H1 (cell line): Measurements from ENCODE around the gene EIF2B1. TPM values are rescaled to one million over a fixed set of nuclear protein-coding genes. Genes with fewer than 3 reads are reported as not detected.
A peak's percentile ranks its signal among the peaks of the same experiment; 100 is the strongest.

Source experiments
- CTCF ChIA-PET: fragments of 300-600 bp; sonication (Branson Sonifier 250); formaldehyde crosslinking; loops from one replicate; lab custom pipeline; 2021; ENCODE audit not compliant: partially characterized antibody; lab: Charles Lee
- POLR2A ChIA-PET: fragments of 300-600 bp; sonication (Branson Sonifier 250); formaldehyde crosslinking; loops from one replicate; lab custom pipeline; 2021; ENCODE audit warnings: inconsistent platforms; ENCODE audit not compliant: partially characterized antibody; lab: Charles Lee
- DNase-seq, 2 experiments: peaks; one replicate each; pipeline versions ENCODE4 v3.0.0 to v3.0.0-alpha.2; 2010 to 2022; ENCODE audit warnings: low spot score in 2 of 2, low read depth in 1 of 2, mixed read lengths in 1 of 2
- FAIRE-seq: peaks from 2 replicates; lab custom pipeline; 2011; peaks lifted over from hg19 to GRCh38; lab: Jason Lieb, UNC
- H2AFZ ChIP-seq: 2 replicates; pipeline ENCODE4 v1.8.1; 2012; ENCODE audit warnings: low read length, inconsistent platforms
- H2AK5ac ChIP-seq: 2 replicates; pipeline ENCODE4 v1.6.1; 2013; ENCODE audit warnings: low read depth, low read length
- H2BK120ac ChIP-seq: replicated peaks from 2 replicates; pipeline ENCODE3; 2013; ENCODE audit warnings: low read depth, low read length, inconsistent platforms
- H2BK12ac ChIP-seq: 2 replicates; pipeline ENCODE4 v1.6.1; 2013; ENCODE audit warnings: low read depth, low read length
- H2BK15ac ChIP-seq: 2 replicates; pipeline ENCODE4 v1.6.1; 2013; ENCODE audit warnings: low read length
- H2BK20ac ChIP-seq: 2 replicates; pipeline ENCODE4 v1.6.1; 2013; ENCODE audit warnings: low read length
- H2BK5ac ChIP-seq: 2 replicates; pipeline ENCODE4 v1.6.1; 2013; ENCODE audit warnings: low read depth, low read length
- H3K14ac ChIP-seq: 2 replicates; pipeline ENCODE4 v1.6.1; 2013; ENCODE audit warnings: inconsistent platforms; ENCODE audit not compliant: insufficient read length
- H3K18ac ChIP-seq: 2 replicates; pipeline ENCODE4 v1.6.1; 2013; ENCODE audit warnings: low read length; ENCODE audit errors: extremely low read depth
- H3K23ac ChIP-seq: 2 replicates; pipeline ENCODE4 v1.6.1; 2013; ENCODE audit warnings: inconsistent platforms; ENCODE audit not compliant: insufficient read length
- H3K23me2 ChIP-seq: 2 replicates; pipeline ENCODE4 v1.6.1; 2013; ENCODE audit warnings: low read depth, low read length
- H3K27ac ChIP-seq: 2 replicates; pipeline ENCODE4 v1.6.1; 2011; ENCODE audit warnings: low read depth, low read length, inconsistent platforms
- H3K27me3 ChIP-seq, 4 experiments: replicated peaks in 1 of 4; 1 replicate in 1 of 4; 2 replicates in 3 of 4; pipeline versions ENCODE4 v1.6.1 to v1.8.1; 2011 to 2013; ENCODE audit warnings: low read length in 3 of 4, mild to moderate bottlenecking in 3 of 4, inconsistent platforms in 2 of 4, mixed read lengths in 2 of 4, moderate library complexity in 1 of 4; ENCODE audit not compliant: control insufficient read depth in 3 of 4, insufficient read depth in 3 of 4; ENCODE audit errors: extremely low read depth in 1 of 4
- H3K36me3 ChIP-seq, 4 experiments: 2 replicates each; pipeline versions ENCODE4 v1.6.1 to v1.8.1; 2011 to 2013; ENCODE audit warnings: mild to moderate bottlenecking in 4 of 4, low read length in 3 of 4, moderate library complexity in 2 of 4, control low read depth in 1 of 4, inconsistent platforms in 1 of 4; ENCODE audit not compliant: insufficient read depth in 4 of 4, control insufficient read depth in 2 of 4
- H3K4ac ChIP-seq: replicated peaks from 2 replicates; pipeline ENCODE3; 2013; ENCODE audit warnings: low read length, low read depth, mixed read lengths, inconsistent platforms; ENCODE audit not compliant: insufficient read length
- H3K4me1 ChIP-seq, 4 experiments: replicated peaks in 1 of 4; 1 replicate in 1 of 4; 2 replicates in 3 of 4; pipeline versions ENCODE4 v1.6.1 to v1.8.1; 2011 to 2013; ENCODE audit warnings: low read length in 3 of 4, inconsistent platforms in 2 of 4, mixed read lengths in 1 of 4; ENCODE audit not compliant: insufficient read depth in 4 of 4, control insufficient read depth in 3 of 4
- H3K4me2 ChIP-seq, 2 experiments: 2 replicates each; pipeline versions ENCODE4 v1.6.1 to v1.8.1; 2011 to 2013; ENCODE audit warnings: low read depth in 2 of 2, low read length in 2 of 2, control low read depth in 1 of 2, inconsistent platforms in 1 of 2, mild to moderate bottlenecking in 1 of 2; ENCODE audit not compliant: insufficient read depth in 1 of 2
- H3K4me3 ChIP-seq, 4 experiments: fragments of 200-600, 300-600 bp in 1 of 4; sonication (generic), shearing (Covaris generic), sonication (Bioruptor Twin) in 1 of 4; 2 replicates each; pipeline versions ENCODE4 v1.5.1 to v1.8.1; 2011 to 2016; ENCODE audit warnings: low read length in 4 of 4, low read depth in 3 of 4, control low read depth in 2 of 4, inconsistent platforms in 2 of 4, mild to moderate bottlenecking in 2 of 4, mixed read lengths in 1 of 4, moderate library complexity in 1 of 4; ENCODE audit not compliant: insufficient read depth in 2 of 4; ENCODE audit errors: extremely low read depth in 1 of 4
- H3K56ac ChIP-seq: replicated peaks from 2 replicates; pipeline ENCODE3; 2013; ENCODE audit warnings: low read depth, mild to moderate bottlenecking, mixed read lengths, low read length, inconsistent platforms; ENCODE audit not compliant: insufficient read length
- H3K79me1 ChIP-seq: 2 replicates; pipeline ENCODE4 v1.6.1; 2013; ENCODE audit warnings: low read depth, low read length, control low read depth
- H3K79me2 ChIP-seq, 2 experiments: 2 replicates each; pipeline versions ENCODE4 v1.6.1 to v1.8.1; 2012 to 2013; ENCODE audit warnings: low read length in 2 of 2, mild to moderate bottlenecking in 2 of 2, inconsistent platforms in 1 of 2; ENCODE audit not compliant: insufficient read depth in 2 of 2, control insufficient read depth in 1 of 2
- H3K9ac ChIP-seq, 4 experiments: replicated peaks in 1 of 4; 1 replicate in 1 of 4; 2 replicates in 3 of 4; pipeline versions ENCODE4 v1.6.1 to v1.8.1; 2011 to 2013; ENCODE audit warnings: low read depth in 3 of 4, low read length in 3 of 4, control low read depth in 2 of 4, mild to moderate bottlenecking in 2 of 4, moderate library complexity in 2 of 4, inconsistent platforms in 1 of 4; ENCODE audit errors: extremely low read depth in 1 of 4
- H3K9me3 ChIP-seq, 2 experiments: 2 replicates each; pipeline versions ENCODE4 v1.6.1 to v1.8.1; 2012 to 2013; ENCODE audit warnings: mild to moderate bottlenecking in 2 of 2, moderate library complexity in 2 of 2, control low read depth in 1 of 2, inconsistent platforms in 1 of 2, low read depth in 1 of 2, low read length in 1 of 2, mixed read lengths in 1 of 2; ENCODE audit not compliant: insufficient read depth in 2 of 2
- H4K20me1 ChIP-seq, 2 experiments: replicated peaks in 1 of 2; 2 replicates each; pipeline versions ENCODE3 to v1.8.1; 2011 to 2013; ENCODE audit warnings: inconsistent platforms in 2 of 2, low read length in 2 of 2, mild to moderate bottlenecking in 1 of 2; ENCODE audit not compliant: insufficient read depth in 2 of 2, control insufficient read depth in 1 of 2
- H4K5ac ChIP-seq: 2 replicates; pipeline ENCODE4 v1.6.1; 2013; ENCODE audit warnings: low read length, low read depth, mixed read lengths, inconsistent platforms; ENCODE audit not compliant: insufficient read length
- H4K8ac ChIP-seq: 2 replicates; pipeline ENCODE4 v1.8.0; 2013; ENCODE audit warnings: mild to moderate bottlenecking, moderate library complexity, low read length, inconsistent platforms; ENCODE audit not compliant: insufficient read depth; ENCODE audit errors: extremely low read depth
- H4K91ac ChIP-seq: replicated peaks from 2 replicates; pipeline ENCODE3; 2013; ENCODE audit warnings: low read length, mixed read lengths, inconsistent platforms; ENCODE audit not compliant: insufficient read length
- CBX5 ChIP-seq: fragments of 300-800, 300-1000 bp; sonication (generic); IDR thresholded peaks from 2 replicates; pipeline ENCODE4 v1.7.1; 2016; ENCODE audit warnings: antibody characterized with exemption, low read length, low read depth
- EP300 ChIP-seq, 2 experiments: IDR thresholded peaks; 1 replicate in 1 of 2; 2 replicates in 1 of 2; pipeline ENCODE4 v1.6.1; 2011 to 2012; ENCODE audit warnings: low read depth in 2 of 2, low read length in 2 of 2, mild to moderate bottlenecking in 2 of 2, borderline replicate concordance in 1 of 2, inconsistent platforms in 1 of 2, moderate library complexity in 1 of 2
- FOSL1 ChIP-seq: IDR thresholded peaks from 2 replicates; pipeline ENCODE4 v1.6.1; 2011; ENCODE audit warnings: mild to moderate bottlenecking, low read depth, low read length, moderate library complexity; ENCODE audit not compliant: insufficient read depth
- MAFK ChIP-seq: IDR thresholded peaks from 2 replicates; pipeline ENCODE4 v1.6.1; 2012; ENCODE audit warnings: low read depth, mild to moderate bottlenecking, improper control_type of control experiment, low read length
- NANOG ChIP-seq: IDR thresholded peaks from 2 replicates; pipeline ENCODE4 v1.6.1; 2011; ENCODE audit warnings: low read length, low read depth, mild to moderate bottlenecking, inconsistent platforms; ENCODE audit not compliant: insufficient read depth, poor library complexity, severe bottlenecking
- SUZ12 ChIP-seq: fragments of 200-600 bp; sonication (generic); IDR thresholded peaks from 2 replicates; pipeline ENCODE4 v1.6.1; 2012; ENCODE audit warnings: mild to moderate bottlenecking, inconsistent platforms, low read length, moderate library complexity, mixed read lengths
- TAF7 ChIP-seq: optimal IDR thresholded peaks from 2 replicates; pipeline ENCODE3; 2011; ENCODE audit warnings: low read depth, mild to moderate bottlenecking, inconsistent platforms, low read length, moderate library complexity, borderline replicate concordance
- WGBS, 2 experiments: shearing (Covaris generic) in 1 of 2; methylation state at CpG; one replicate each; pipeline versions ENCODE4 v1.1.6 to v1.1.7; 2013 to 2015; ENCODE audit warnings: low lambda C conversion rate in 2 of 2, mixed read lengths in 2 of 2, inconsistent platforms in 1 of 2, low coverage in 1 of 2, missing lambda C conversion rate in 1 of 2; ENCODE audit not compliant: insufficient replicate concordance in 2 of 2, insufficient coverage in 1 of 2, insufficient read length in 1 of 2; ENCODE audit errors: extremely low coverage in 1 of 2, missing lambda C conversion rate in 1 of 2; 5-methylcytosine and 5-hydroxymethylcytosine counted together
- long read RNA-seq, 2 experiments: library from RNA in 1 of 2; library from capped mRNA in 1 of 2; stranded (forward); transcript quantifications; one replicate each; pipeline ENCODE4 v2.0.0, GENCODE V29; 2021; ENCODE audit warnings: inconsistent platforms in 1 of 2
- polyA minus RNA-seq, 3 experiments: library from RNA; depleted of rRNA, polyadenylated mRNA; stranded (reverse); fragments of >200 nt; gene quantifications; 1 replicate in 2 of 3; 2 replicates in 1 of 3; pipeline ENCODE4 v1.2.3, GENCODE V29; 2011
- polyA plus RNA-seq, 7 experiments: library from polyadenylated mRNA; depleted of rRNA in 3 of 7; stranded (reverse) in 5 of 7; unstranded in 2 of 7; fragments of >200 nt in 5 of 7; fragments of 200-250 nt in 2 of 7; gene quantifications; 1 replicate in 5 of 7; 2 replicates in 1 of 7; 4 replicates in 1 of 7; pipeline versions ENCODE4 v1.2.1 to v1.2.3, GENCODE V29; 2011 to 2013; ENCODE audit warnings: missing spikeins in 2 of 7, mixed read lengths in 2 of 7
- total RNA-seq: library from RNA; stranded (reverse); fragmentation: NEBNext Ultra II Directional; extraction: Animal tissue kit (Norgen Biotek cat#: 25700); gene quantifications from 2 replicates; pipeline ENCODE4 v1.2.1, GENCODE V29; 2021

Gene EIF2B1
- total RNA-seq (48.3 and 49.9 TPM in 2 replicates), polyA plus RNA-seq (2011; rRNA removed) (21.8 and 24.9 TPM in 2 replicates), polyA minus RNA-seq (2011; rRNA and poly(A)+ RNA removed) (19.8 and 20.1 TPM in 2 replicates)
- 32.0 TPM for polyA plus RNA-seq (2011; cell fraction: cytosol; rRNA removed)
- polyA plus RNA-seq (2011; cell fraction: nucleus; rRNA removed): 33.1 TPM
- polyA plus RNA-seq (2012, experiment 1 of 2): 37.4 to 41.8 TPM (median 40.7 TPM) in 4 replicates
- 10.2 TPM for polyA plus RNA-seq (2012, experiment 2 of 2)
- polyA plus RNA-seq (2013, experiment 1 of 2): 33.0 TPM
- polyA plus RNA-seq (2013, experiment 2 of 2): 30.9 TPM
- 9.8 TPM for polyA minus RNA-seq (2011; cell fraction: cytosol; rRNA and poly(A)+ RNA removed)
- polyA minus RNA-seq (2011; cell fraction: nucleus; rRNA and poly(A)+ RNA removed): 12.2 TPM
- long read RNA-seq, experiment 1, partial matches to known transcripts: 10 of 54 reads
- long read RNA-seq, experiment 1, other reads (novel, unspliced or antisense): 44 of 54 reads
- long read RNA-seq, experiment 2, transcript EIF2B1-201 (9 exons, 2,477 nt): major isoform, 16 of 21 reads
- long read RNA-seq, experiment 2, partial matches to known transcripts: 1 of 21 reads
- long read RNA-seq, experiment 2, other reads (novel, unspliced or antisense): 4 of 21 reads

- Histone ChIP-seq H4K8ac (peak within 1 kb of the TSS; percentile 90; the same call in 1 of the 2 replicates), H3K4me3 (peak within 1 kb of the TSS; percentile 75 to 94 (median 92)), H3K4me1 (peaks cover 0 to 4% (median 0%) of the 10 kb centered on the region in 4 experiments; a peak in 3 of 7 replicates), H4K91ac (peak within 1 kb of the TSS; percentile 40), H3K27me3 (no peaks in the 10 kb centered on the region), H4K5ac (peak within 1 kb of the TSS; percentile 23), H4K20me1 (peaks cover 0 to 4% of the 10 kb centered on the region in 2 experiments), H3K4ac (peak within 1 kb of the TSS; percentile 96), H2BK12ac (no peak within 1 kb of the TSS; the same call in 1 of the 2 replicates), H3K36me3 (peaks cover 2 to 20% (median 17%) of the 10 kb centered on the region in 4 experiments; a peak in 6 of 8 replicates), H2BK15ac (no peak within 1 kb of the TSS), H3K27ac (peak within 1 kb of the TSS; percentile 81), H3K23me2 (peaks cover 3% of the 10 kb centered on the region; the same call in 1 of the 2 replicates), H3K14ac (no peak within 1 kb of the TSS), H3K4me2 (peak within 1 kb of the TSS; percentile 63 to 81), H2BK120ac (peak within 1 kb of the TSS; percentile 87), H3K9ac (peak within 1 kb of the TSS; percentile 67 to 94 (median 86)), H3K79me1 (peaks cover 2% of the 10 kb centered on the region), H3K56ac (peak within 1 kb of the TSS; percentile 34), H3K9me3 (no peaks in the 10 kb centered on the region), H2AK5ac (no peak within 1 kb of the TSS), H2BK5ac (peak within 1 kb of the TSS; percentile 80; the same call in 1 of the 2 replicates), H3K79me2 (peaks cover 0 to 20% of the 10 kb centered on the region in 2 experiments; a peak in 2 of 4 replicates), H3K23ac (no peak within 1 kb of the TSS), H2AFZ (0 out of 2 replicates have a peak within 1 kb of the TSS, but pooled peaks have one; percentile 24), H3K18ac (no peak within 1 kb of the TSS), H2BK20ac (no peak within 1 kb of the TSS)
- FAIRE-seq (no peak), DNase-seq (peak; percentile 93 to 98)
- WGBS, 2 experiments: 2% methylated on average over 52 of the region's 52 CpGs; no CpG with 5 or more reads in 1 of the 2 experiments
- CTCF ChIA-PET: no interaction called here
- POLR2A ChIA-PET: interaction anchor here (0.8 to 3.1 kb wide), 8 partner anchors 9 to 401 kb away, joined by 3 to 14 read pairs (median 4); partner anchors contain the start of genes ATP6V0A2, DDX55, MPHOSPH9 and MTRFR
- TF ChIP-seq CBX5 (no peak), EP300 (IDR thresholded peaks at IDR 0.05; ENCODE audit: borderline replicate concordance in 1 of 2, low read depth in 2 of 2, low read length in 2 of 2) (peak in 1 of 2 experiments; percentile 59; a peak in 1 of 3 replicates), NANOG (peak; percentile 36), FOSL1 (no peak), TAF7 (peak; percentile 97), MAFK (no peak), SUZ12 (no peak)
These were observed at the start of gene EIF2B1, which contains the start of gene GTF2H3 for GRCh38 chr12:123633379-123634141. TSS of gene EIF2B1 (minus strand) at chr12:123633686. CDS start at chr12:123633557, 129 bp downstream. TSS of gene GTF2H3 (plus strand) at chr12:123633829. CDS start at chr12:123633860, 31 bp downstream.
